Measurements from ENCODE around the gene C10orf62. TPM values are rescaled to one million over a fixed set of nuclear protein-coding genes. Genes with fewer than 3 reads are reported as not detected.
"Not testable (repeated sequence)": the region's sequence is repeated elsewhere in the genome, so short reads cannot be mapped to it uniquely, and the experiment has no call there.

Gene C10orf62
- total and polyA plus RNA-seq, 8 donors = 0.12 to 1.9 (median 0.61) TPM

DNA sequence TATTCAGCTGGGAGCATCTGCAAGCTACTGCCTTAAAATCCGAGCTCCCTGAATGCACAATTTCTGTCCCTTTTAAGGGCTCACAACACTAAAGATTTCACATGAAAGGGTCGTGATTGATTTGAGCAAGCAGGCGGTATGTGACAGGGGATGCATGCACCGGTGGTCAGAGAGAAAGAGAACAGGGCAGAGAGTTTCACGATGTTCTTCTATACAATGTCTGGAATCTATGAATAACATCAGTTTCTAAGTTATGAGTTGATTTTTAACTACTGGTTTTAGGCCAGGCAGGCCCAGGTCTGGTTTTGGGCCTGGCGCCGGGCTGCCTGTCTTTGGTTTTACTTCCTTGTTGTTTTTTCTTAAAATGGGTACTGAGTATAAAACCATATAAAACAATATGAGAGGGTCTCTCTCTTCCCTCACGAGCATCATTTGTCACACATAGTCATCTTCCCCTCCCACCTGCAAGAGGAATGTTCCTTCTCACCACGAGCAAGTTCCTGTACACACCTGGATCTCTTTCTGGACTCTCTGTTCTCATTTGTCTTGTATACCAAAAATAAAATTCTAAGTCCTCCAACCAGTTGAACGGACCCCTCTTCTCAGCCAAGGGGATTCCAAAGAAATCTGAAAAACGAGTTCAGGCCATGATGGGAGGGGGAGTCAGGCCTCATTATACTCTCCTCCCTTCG is 28.0 kb upstream of the C10orf62 start:
- FAIRE-seq; H3K27me3 ChIP-seq; H3K4me3 ChIP-seq; ATAC-seq; intact Hi-C loops (cut with DNase I); H3K36me3 ChIP-seq; H3K4me1 ChIP-seq; H3K9me3 ChIP-seq: not testable (repeated sequence)
- peak in 1 of 6 donors; percentile 28 for DNase-seq
- WGBS, 2 donors = 71 to 79% methylated on average over 12 of the region's 12 CpGs
- peak overlapping the region in 3 of 4 donors; percentile 28 to 56 (median 50) for H3K27ac ChIP-seq

DNA sequence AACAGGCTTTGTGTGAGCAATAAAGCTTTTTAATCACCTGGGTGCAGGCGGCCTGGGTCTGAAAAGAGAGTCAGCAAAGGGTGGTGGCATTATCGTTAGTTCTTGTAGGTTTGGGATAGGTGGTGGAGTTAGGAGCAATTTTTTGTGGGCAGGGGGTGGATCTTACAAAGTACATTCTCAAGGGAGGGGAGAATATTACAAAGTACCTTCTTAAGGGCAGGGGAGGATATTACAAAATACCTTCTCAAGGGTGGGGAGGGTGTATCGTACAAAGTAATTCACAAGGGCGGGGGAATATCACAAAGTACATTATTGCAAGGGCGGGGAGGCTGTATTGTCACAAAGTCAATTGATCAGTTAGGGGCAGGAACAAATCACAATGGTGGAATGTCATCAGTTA is 27.2 kb upstream of the C10orf62 start:
- H3K27me3 ChIP-seq; H3K27ac ChIP-seq; ATAC-seq; H3K4me3 ChIP-seq; H3K4me1 ChIP-seq; FAIRE-seq; intact Hi-C loops (cut with DNase I); H3K9me3 ChIP-seq; H3K36me3 ChIP-seq: not testable (repeated sequence)
- WGBS, 2 donors = 95 to 97% methylated on average over 5 of the region's 5 CpGs
- DNase-seq = peak in 1 of 6 donors; percentile 15

DNA sequence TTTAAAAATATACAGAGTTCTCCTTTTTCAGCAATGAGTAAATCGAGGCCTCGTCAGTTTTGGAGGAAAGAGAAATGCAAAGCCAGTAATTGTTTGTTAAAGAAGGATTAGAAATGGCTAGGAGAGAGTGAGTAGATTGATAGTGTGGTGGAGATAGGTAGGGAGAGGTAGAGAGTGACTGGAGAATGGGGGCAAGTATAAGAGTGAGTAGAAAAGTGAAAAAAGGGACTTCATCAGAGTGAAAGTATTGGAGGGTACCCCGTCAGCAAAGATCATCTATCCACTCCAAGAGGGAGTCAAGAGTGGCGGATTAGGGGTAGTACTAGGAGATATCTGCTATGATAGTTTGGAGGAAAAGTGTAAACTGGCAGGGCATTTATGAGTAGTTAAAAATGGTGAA is 26.2 kb upstream of the C10orf62 start:
- H3K4me1 ChIP-seq = no peaks in the 10 kb centered on the region
- TF ChIP-seq, protein P1, sequence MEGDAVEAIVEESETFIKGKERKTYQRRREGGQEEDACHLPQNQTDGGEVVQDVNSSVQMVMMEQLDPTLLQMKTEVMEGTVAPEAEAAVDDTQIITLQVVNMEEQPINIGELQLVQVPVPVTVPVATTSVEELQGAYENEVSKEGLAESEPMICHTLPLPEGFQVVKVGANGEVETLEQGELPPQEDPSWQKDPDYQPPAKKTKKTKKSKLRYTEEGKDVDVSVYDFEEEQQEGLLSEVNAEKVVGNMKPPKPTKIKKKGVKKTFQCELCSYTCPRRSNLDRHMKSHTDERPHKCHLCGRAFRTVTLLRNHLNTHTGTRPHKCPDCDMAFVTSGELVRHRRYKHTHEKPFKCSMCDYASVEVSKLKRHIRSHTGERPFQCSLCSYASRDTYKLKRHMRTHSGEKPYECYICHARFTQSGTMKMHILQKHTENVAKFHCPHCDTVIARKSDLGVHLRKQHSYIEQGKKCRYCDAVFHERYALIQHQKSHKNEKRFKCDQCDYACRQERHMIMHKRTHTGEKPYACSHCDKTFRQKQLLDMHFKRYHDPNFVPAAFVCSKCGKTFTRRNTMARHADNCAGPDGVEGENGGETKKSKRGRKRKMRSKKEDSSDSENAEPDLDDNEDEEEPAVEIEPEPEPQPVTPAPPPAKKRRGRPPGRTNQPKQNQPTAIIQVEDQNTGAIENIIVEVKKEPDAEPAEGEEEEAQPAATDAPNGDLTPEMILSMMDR (IDR thresholded peaks at IDR 0.05) = no peak
- FAIRE-seq (no peak), DNase-seq (no peak), ATAC-seq (no peak)
- H3K4me3 ChIP-seq = no peak overlapping the region
- no peaks in the 10 kb centered on the region for H3K9me3 ChIP-seq
- no peaks in the 10 kb centered on the region for H3K36me3 ChIP-seq
- no peaks in the 10 kb centered on the region for H3K27me3 ChIP-seq
- 91 to 96% methylated on average over 4 of the region's 4 CpGs for WGBS, 2 donors
- intact Hi-C loops (cut with DNase I) = no loop called here
- no peak overlapping the region for H3K27ac ChIP-seq

DNA sequence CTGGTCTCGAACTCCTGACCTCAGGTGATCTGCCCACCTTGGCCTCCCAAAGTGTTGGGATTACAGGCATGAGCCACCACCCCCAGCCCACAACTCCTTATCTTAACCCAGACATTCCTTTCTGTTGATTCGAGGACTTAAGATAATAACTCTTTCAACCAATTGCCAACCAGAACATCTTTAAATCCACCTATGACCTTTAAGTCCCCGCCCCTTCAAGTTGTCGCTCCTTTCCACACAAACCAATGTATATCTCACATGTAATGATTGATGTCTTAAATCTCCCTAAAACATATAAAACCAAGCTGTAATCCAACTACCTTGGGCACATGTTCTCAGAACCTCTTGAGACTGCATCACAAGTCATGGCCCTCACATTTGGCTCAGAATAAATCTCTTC is 24.7 kb upstream of the C10orf62 start:
- no peaks in the 10 kb centered on the region for H3K27me3 ChIP-seq
- no peak for ATAC-seq
- TF ChIP-seq, protein P1 (IDR thresholded peaks at IDR 0.05) = no peak
- no peaks in the 10 kb centered on the region for H3K4me1 ChIP-seq
- intact Hi-C loops (cut with DNase I) = no loop called here
- H3K4me3 ChIP-seq = no peak overlapping the region
- H3K27ac ChIP-seq = no peak overlapping the region
- DNase-seq = no peak
- H3K36me3 ChIP-seq = peaks cover 0 to 6% (median 0%) of the 10 kb centered on the region in 3 donors
- 81 to 88% methylated on average over 4 of the region's 4 CpGs for WGBS, 2 donors
- no peak for FAIRE-seq
- H3K9me3 ChIP-seq = no peaks in the 10 kb centered on the region

DNA sequence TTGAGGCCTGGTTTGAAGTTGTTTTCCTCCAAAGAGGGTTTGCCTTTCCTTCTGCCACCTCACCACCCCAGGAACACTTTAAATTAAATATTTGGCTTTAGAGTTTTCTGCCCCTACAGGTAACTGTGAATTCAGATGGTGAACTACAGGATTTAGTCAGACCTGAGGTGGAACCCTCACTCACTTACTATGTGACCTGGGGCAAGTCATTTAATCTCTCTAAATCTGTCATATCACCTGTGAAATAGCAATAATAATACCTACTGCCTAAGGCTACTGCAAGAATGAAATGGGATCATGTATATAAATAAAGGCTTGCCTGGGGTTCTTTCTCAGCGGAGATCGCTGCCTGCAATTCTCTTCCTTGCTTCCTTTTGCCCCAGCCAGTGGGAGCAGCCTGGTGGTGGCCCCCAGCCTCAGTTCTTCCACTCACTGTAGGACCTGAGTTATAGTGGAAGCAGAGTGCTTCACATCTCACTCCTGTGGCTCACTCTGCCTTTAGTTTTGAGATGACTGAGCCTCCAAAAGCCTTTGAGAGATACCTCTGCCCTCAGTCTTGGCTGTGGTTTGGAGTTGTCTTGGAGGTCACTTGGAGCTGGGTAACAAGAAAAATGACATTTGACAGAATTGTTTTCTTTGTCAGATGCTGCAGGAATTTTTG is 23.1 kb upstream of the C10orf62 start:
- Histone ChIP-seq H3K9me3 (no peaks in the 10 kb centered on the region), H3K4me1 (no peaks in the 10 kb centered on the region), H3K36me3 (peaks cover 0 to 6% (median 0%) of the 10 kb centered on the region in 3 donors), H3K27ac (no peak overlapping the region), H3K4me3 (no peak overlapping the region), H3K27me3 (no peaks in the 10 kb centered on the region)
- DNase-seq = peak in 1 of 6 donors; percentile 11
- 91 to 100% methylated on average over 2 of the region's 2 CpGs for WGBS, 2 donors
- FAIRE-seq = no peak
- intact Hi-C loops (cut with DNase I) = no loop called here
- ATAC-seq = no peak
- TF ChIP-seq, protein P1 (IDR thresholded peaks at IDR 0.05) = no peak

DNA sequence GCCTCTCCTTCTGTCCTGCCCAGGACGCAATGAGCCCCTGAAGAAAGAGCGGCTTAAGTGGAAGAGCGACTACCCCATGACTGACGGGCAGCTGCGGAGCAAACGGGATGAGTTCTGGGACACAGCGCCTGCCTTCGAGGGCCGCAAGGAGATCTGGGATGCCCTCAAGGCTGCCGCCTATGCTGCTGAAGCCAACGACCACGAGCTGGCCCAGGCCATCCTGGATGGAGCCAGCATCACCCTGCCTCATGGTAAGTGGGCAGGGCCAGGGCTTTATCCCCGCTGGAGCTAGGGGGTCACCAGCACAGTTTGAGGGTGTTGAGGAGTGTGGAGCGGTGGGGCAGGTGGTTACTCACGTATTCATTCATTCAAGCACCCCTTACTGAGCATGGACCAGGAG is 21.6 kb upstream of the C10orf62 start:
- FAIRE-seq = no peak
- peak in 1 of 6 donors; percentile 33 for DNase-seq

More for the DNA sequence above, 21.6 kb upstream of the C10orf62 start:
- 89 to 92% methylated on average over 15 of the region's 15 CpGs for WGBS, 2 donors
- Histone ChIP-seq H3K4me3 (no peak overlapping the region), H3K27me3 (no peaks in the 10 kb centered on the region), H3K27ac (no peak overlapping the region), H3K4me1 (no peaks in the 10 kb centered on the region), H3K36me3 (peaks cover 0 to 6% (median 0%) of the 10 kb centered on the region in 3 donors), H3K9me3 (no peaks in the 10 kb centered on the region)
- TF ChIP-seq, protein P1 (IDR thresholded peaks at IDR 0.05) = no peak
- intact Hi-C loops (cut with DNase I) = no loop called here
- ATAC-seq = no peak

Data from pancreas (tissue), 10 donors.